Lung (tissue), 12 donors: ENCODE data around the gene OPCML. TPM values are rescaled to one million over a fixed set of nuclear protein-coding genes. Genes with fewer than 3 reads are reported as not detected.

ENCODE experiments used
- ATAC-seq: fragments of 200-7000 bp; cut with Tn5 transposase; one replicate; pipeline ENCODE4 v1.9.1; 2020; ENCODE audit warnings: moderate number of reproducible peaks; ENCODE audit not compliant: insufficient read depth, low FRiP score
- DNase-seq, 3 donors: peaks; one replicate each; pipeline ENCODE4 v3.0.0-alpha.2; 2013 to 2017
- H3K27ac ChIP-seq, 2 donors: one replicate each; pipeline ENCODE4 v1.5.1; 2013; ENCODE audit warnings: mild to moderate bottlenecking in 2 of 2, moderate library complexity in 2 of 2, control low read depth in 1 of 2, inconsistent platforms in 1 of 2, low read depth in 1 of 2, low read length in 1 of 2
- H3K27me3 ChIP-seq, 3 donors: one replicate each; pipeline ENCODE4 v1.5.1; 2013; ENCODE audit warnings: low read length in 2 of 3; ENCODE audit not compliant: control insufficient read depth in 3 of 3, insufficient read depth in 3 of 3
- H3K36me3 ChIP-seq, 4 donors: one replicate each; pipeline ENCODE4 v1.5.1; 2013; ENCODE audit warnings: low read length in 4 of 4, mild to moderate bottlenecking in 1 of 4, moderate library complexity in 1 of 4; ENCODE audit not compliant: control insufficient read depth in 4 of 4, insufficient read depth in 4 of 4
- H3K4me1 ChIP-seq, 5 donors: one replicate each; pipeline ENCODE4 v1.5.1; 2013; ENCODE audit warnings: low read length in 5 of 5, mild to moderate bottlenecking in 2 of 5, moderate library complexity in 1 of 5; ENCODE audit not compliant: control insufficient read depth in 5 of 5, insufficient read depth in 5 of 5
- H3K4me3 ChIP-seq: one replicate; pipeline ENCODE4 v1.5.1; 2013; ENCODE audit warnings: mild to moderate bottlenecking, control low read depth, moderate library complexity
- H3K9ac ChIP-seq, 2 donors: one replicate each; pipeline ENCODE4 v1.5.1; 2013; ENCODE audit warnings: low read length in 2 of 2, control low read depth in 1 of 2; ENCODE audit not compliant: insufficient read depth in 1 of 2
- H3K9me3 ChIP-seq, 4 donors: one replicate each; pipeline ENCODE4 v1.5.1; 2013; ENCODE audit warnings: low read length in 3 of 4, mild to moderate bottlenecking in 1 of 4, moderate library complexity in 1 of 4; ENCODE audit not compliant: control insufficient read depth in 4 of 4, insufficient read depth in 3 of 4
- CTCF ChIP-seq: IDR thresholded peaks from 2 replicates; pipeline ENCODE4 v1.5.1; 2012; ENCODE audit warnings: mild to moderate bottlenecking; ENCODE audit errors: control extremely low read depth, extremely low read depth
- WGBS, 2 donors: extraction: QIAGEN DNeasy Blood & Tissue Kit; methylation state at CpG; one replicate each; pipeline ENCODE4 v1.1.7; 2013; 5-methylcytosine and 5-hydroxymethylcytosine counted together
- polyA plus RNA-seq, 2 donors: library from polyadenylated mRNA; stranded (reverse); fragments of 200-250 nt; gene quantifications; one replicate each; pipeline ENCODE4 v1.2.1, GENCODE V29; 2013
- total RNA-seq, 2 donors: library from RNA; depleted of rRNA in 1 of 2; stranded (reverse); fragments of >200 nt in 1 of 2; gene quantifications; one replicate each; pipeline ENCODE4 v1.2.1, GENCODE V29; 2014 to 2021
- donor health status: control.
- donor health status: control.
- donor health status: Bipolar disorder and iron deficiency.
- donor health status: healthy.
- donor health status: DM: yes; HTN: yes; CAD: no.

The OPCML gene
- total and polyA plus RNA-seq, 4 donors = 0.49 to 0.74 TPM; not detected in 2

- DNase-seq (no peak), ATAC-seq (no peak)
- H3K36me3 ChIP-seq = no peaks in the 10 kb centered on the region
- TF ChIP-seq CTCF = no peak
- H3K27ac ChIP-seq = no peak overlapping the region
- peaks cover 0 to 66% (median 44%) of the 10 kb centered on the region in 3 donors for H3K27me3 ChIP-seq
- no peaks in the 10 kb centered on the region for H3K9me3 ChIP-seq
- no peak overlapping the region for H3K4me3 ChIP-seq
- 59 to 63% methylated on average over 35 to 43 of the region's 43 CpGs for WGBS, 2 donors
- H3K4me1 ChIP-seq = peaks cover 0 to 5% (median 0%) of the 10 kb centered on the region in 5 donors
- no peak overlapping the region for H3K9ac ChIP-seq
Measured at GRCh38 chr11:133081730-133082452, 450.4 kb downstream of the OPCML start.

DNA sequence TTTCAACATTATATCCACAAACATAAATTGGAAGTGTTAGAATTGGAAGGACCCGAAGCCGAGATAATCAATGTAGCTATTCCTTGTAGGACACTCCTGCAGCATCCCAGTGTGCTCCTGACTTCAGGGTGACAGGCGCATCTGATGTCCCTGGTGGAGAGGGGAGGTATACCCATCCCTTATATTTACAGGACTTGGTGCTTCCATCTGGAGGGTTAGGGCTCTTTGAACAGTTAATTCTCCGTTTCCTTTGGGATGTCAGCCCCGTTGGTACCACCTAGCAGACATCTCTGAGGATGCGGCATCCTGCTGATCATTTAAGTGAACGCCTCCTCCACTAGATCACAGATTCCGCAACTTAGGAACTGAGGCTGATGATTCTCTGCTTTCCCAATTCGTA is 451.3 kb downstream of the OPCML start:
- peaks cover 0 to 68% (median 41%) of the 10 kb centered on the region in 3 donors for H3K27me3 ChIP-seq
- H3K27ac ChIP-seq = no peak overlapping the region
- no peak for DNase-seq
- H3K36me3 ChIP-seq = no peaks in the 10 kb centered on the region
- no peaks in the 10 kb centered on the region for H3K9me3 ChIP-seq
- no peak for ATAC-seq
- no peak overlapping the region for H3K4me3 ChIP-seq
- H3K4me1 ChIP-seq = peaks cover 0 to 5% (median 0%) of the 10 kb centered on the region in 5 donors
- H3K9ac ChIP-seq = no peak overlapping the region
- no peak for TF ChIP-seq CTCF
- WGBS, 2 donors = 71 to 74% methylated on average over 9 of the region's 9 CpGs

DNA sequence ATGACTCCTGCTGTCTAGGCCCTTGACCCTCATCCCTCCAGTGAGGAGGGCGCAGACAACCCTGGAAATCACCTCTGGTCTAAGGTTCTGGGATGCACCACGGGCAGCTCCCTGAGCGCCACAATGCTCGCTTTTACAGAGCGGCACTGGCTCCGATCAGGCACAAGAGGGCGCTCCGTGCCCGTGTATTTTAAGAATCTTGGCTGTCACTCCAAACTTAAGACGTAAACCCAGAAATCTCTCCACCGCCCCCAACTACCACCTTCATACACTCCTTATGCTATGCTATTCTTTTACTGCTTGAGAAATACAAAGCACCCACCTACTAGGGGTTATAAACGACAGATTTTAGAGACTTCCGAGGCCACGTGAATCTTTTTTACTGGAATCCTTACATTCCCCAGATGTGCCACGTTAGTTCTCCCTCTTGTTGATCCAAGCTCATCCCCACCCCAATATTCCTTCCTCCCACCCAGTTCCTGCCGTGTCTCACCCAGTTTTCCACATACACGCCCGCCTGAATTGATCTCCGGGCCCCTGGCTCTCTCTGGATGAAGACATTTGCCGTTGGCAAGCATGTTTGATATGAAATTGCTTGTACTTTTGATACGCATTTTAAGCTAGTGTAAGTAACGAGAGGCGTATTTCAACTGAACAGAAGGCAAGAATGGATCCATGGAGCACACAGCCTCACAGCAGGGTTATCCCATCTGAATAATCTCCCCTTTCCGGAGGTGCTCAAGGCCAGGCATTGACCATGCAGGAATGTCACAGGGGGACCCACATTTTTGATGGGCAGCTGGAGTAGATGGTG is 453.5 kb downstream of the OPCML start:
- Histone ChIP-seq H3K9ac (no peak overlapping the region), H3K4me3 (no peak overlapping the region), H3K27ac (no peak overlapping the region), H3K4me1 (peaks cover 0 to 5% (median 0%) of the 10 kb centered on the region in 5 donors), H3K27me3 (peaks cover 0 to 57% (median 46%) of the 10 kb centered on the region in 3 donors), H3K9me3 (no peaks in the 10 kb centered on the region), H3K36me3 (no peaks in the 10 kb centered on the region)
- WGBS, 2 donors = 28 to 32% methylated on average over 24 of the region's 24 CpGs
- peak; percentile 41 for TF ChIP-seq CTCF
- ATAC-seq = no peak
- DNase-seq = peak; percentile 49 to 58 (median 57)
